ENCODE data around the gene LPCAT4.
"Not testable (repeated sequence)": the region's sequence is repeated elsewhere in the genome, so short reads cannot be mapped to it uniquely, and the experiment has no call there.

DNA sequence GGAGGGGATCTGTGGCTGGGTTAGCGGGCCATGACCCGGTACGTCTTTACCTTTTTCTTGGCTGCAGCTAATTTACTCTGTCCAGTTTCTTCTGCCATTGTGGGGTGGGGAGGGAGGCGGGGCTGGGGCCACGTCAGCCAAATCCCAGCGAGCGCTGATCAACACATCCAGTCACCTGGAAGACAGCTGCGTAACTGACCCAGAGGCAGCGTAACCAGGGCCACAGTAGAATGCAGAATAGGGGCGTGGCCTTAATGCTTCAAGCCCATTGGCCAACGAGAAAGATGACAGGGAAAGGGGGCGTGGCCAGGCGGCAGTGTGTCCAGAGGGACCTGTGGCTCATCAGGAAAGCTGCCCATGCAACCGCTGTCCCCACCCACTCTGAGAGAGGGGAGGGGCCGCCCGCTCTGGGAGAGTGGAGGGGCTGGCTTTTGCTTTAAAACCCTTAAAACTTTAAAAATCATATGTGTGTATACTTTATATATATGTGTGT, 22.6 kb upstream of the LPCAT4 start:
- TF ChIP-seq, protein P1, sequence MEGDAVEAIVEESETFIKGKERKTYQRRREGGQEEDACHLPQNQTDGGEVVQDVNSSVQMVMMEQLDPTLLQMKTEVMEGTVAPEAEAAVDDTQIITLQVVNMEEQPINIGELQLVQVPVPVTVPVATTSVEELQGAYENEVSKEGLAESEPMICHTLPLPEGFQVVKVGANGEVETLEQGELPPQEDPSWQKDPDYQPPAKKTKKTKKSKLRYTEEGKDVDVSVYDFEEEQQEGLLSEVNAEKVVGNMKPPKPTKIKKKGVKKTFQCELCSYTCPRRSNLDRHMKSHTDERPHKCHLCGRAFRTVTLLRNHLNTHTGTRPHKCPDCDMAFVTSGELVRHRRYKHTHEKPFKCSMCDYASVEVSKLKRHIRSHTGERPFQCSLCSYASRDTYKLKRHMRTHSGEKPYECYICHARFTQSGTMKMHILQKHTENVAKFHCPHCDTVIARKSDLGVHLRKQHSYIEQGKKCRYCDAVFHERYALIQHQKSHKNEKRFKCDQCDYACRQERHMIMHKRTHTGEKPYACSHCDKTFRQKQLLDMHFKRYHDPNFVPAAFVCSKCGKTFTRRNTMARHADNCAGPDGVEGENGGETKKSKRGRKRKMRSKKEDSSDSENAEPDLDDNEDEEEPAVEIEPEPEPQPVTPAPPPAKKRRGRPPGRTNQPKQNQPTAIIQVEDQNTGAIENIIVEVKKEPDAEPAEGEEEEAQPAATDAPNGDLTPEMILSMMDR (IDR thresholded peaks at IDR 0.05; ENCODE audit: poor library complexity): not testable (repeated sequence)
- TF ChIP-seq EZH2 (IDR thresholded peaks at IDR 0.05; ENCODE audit: borderline replicate concordance); EZH2phosphoT487 (IDR thresholded peaks at IDR 0.05; ENCODE audit: low read depth, severe bottlenecking, unreplicated experiment): not testable (repeated sequence)
